HG03095 (cell line): ENCODE measurements around the gene MYO15B.
"Not testable (repeated sequence)": the region's sequence is repeated elsewhere in the genome, so short reads cannot be mapped to it uniquely, and the experiment has no call there.

Experiments used
- ATAC-seq: cut with Tn5 transposase; IDR thresholded peaks from one replicate; pipeline ENCODE4 v1.9.1; 2021; ENCODE audit warnings: moderate library complexity; ENCODE audit not compliant: unreplicated experiment

MYO15B gene

DNA sequence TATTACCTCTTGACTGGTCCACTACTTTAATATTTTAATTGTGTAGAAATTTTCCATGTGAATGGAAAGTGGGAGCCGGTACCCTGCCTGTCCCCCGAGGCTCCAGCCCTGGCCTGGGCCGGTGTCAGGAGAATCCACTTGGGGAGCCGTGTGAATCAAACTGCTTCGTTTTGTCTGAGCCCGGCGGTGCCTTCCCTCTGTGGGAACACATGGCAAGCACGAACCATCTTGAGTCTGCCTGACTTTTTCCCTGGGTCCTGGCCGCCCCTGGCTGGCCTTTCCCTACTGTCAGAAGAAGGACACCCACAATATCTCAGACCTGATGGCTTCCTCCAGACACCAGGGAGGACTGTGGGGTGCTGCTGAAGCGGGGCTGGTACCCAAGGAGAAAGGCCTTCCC lies 12.4 kb upstream of the MYO15B start:
- ATAC-seq: no peak

DNA sequence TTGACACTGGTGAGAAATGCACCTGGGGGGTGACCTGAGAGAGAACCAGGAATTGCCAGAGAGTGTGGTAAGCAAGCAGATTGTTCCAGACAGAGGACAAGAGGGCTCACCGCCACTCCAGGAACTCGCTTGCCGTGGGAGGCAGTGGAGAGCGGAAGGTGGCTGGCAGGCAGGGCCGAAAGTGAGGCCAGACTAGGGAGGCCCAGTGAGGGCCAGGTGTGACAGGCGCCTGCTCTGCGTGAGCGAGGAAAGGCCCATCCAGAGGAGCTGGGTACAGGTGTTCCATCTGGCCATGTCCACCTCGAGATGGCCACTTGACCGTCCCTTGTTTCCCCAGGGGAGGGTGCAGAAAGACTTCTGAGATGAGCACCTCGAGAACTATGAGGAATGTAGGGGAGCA lies 11.9 kb upstream of the MYO15B start:
- ATAC-seq: no peak

DNA sequence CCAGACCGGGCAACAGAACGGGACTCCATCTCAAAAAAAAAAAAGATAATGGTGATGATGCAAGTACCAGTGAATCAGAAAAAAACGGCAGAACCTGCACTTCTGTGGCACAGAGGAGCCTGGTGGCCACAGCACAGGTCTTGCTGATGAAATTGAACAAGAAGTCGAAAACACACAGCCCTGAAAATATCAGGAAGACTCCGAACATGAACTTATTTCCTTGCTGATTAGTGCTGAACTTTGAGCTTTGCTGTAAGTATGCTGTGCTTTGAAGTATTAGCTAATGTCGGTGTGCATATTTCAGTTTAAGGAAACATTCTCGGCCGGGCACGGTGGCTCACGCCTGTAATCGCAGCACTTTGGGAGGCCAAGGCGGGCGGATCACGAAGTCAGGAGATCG lies 10.9 kb upstream of the MYO15B start:
- ATAC-seq: no peak

DNA sequence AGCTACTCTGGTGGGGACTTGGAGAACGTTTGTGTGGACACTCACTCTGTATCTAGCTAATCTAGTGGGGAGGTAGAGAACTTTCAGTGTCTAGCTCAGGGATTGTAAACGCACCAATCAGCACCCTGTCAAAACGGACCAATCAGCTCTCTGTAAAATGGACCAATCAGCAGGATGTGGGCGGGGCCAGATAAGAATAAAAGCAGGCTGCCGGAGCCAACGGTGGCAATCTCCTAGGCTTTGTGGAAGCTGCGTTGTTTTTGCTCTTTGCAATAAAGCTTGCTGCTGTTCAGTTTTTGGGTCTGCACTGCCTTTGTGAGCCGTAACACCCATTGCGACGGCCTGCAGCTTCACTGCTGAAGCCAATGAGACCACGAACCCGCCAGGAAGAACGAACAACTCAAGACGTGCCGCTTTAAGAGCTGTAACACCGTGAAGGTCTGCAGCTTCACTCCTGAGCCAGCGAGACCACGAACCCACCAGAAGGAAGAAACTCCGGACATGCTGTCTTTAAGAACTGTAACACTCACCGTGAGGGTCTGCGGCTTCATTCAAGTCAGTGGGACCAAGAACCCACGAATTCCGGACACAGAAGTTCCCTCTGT lies 6.4 kb upstream of the MYO15B start:
- not testable (repeated sequence) for ATAC-seq

DNA sequence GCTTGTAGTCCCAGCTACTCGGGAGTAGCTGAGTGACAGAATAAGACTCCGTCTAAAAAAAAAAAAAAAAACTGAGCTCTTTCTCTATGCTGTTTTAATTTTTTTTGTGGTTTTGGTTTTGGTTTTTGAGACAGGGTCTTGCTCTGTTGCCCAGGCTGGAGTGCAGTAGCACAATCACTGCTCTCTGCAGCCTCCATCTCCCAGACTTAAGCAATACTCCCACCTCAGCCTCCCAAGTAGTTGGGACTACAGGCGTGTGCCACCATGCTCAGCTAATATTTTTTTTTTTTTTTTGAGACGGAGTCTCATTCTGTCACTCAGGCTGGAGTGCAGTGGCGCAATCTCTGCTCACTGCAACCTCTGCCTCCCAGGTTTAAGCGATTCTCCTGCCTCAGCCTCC lies 4.4 kb upstream of the MYO15B start:
- ATAC-seq: not testable (repeated sequence)

DNA sequence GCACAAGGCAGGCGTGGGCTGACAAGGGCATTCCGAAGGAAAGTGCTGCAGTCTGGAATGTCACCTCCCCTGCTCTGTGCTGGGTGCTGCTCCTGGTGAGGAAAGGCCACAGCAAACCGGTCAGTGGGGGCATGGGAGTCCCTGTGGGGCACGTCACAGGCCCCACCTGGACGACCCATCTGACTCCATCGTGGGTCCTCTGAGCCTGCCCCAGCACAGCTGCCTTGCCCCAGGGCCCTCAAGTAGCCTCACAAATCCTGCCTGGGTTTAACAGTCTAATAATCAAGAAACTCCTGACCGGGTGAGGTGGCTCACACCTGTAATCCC lies 2.8 kb upstream of the MYO15B start:
- no peak for ATAC-seq

DNA sequence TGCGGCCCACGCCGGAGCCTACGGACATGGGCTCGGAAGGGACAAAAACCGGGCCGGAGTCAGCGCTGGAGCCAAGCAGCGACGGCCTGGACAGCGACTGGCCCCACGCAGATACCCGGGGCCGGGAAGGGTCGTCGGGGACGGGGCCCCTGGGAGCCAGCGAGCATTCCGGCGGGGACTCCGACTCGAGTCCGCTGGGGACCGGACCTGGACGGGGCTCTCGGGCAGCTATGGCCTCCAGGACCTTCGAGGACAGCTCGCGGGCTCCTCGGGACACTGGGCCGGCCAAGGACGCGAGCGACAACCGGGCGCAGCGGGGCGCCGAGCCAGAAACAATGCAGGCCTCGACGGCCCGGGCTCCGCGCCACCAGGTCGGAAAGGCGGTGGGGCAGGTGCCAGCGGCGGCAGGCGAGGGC lies 1.0 kb downstream of the MYO15B start:
- ATAC-seq: peak; percentile 20

DNA sequence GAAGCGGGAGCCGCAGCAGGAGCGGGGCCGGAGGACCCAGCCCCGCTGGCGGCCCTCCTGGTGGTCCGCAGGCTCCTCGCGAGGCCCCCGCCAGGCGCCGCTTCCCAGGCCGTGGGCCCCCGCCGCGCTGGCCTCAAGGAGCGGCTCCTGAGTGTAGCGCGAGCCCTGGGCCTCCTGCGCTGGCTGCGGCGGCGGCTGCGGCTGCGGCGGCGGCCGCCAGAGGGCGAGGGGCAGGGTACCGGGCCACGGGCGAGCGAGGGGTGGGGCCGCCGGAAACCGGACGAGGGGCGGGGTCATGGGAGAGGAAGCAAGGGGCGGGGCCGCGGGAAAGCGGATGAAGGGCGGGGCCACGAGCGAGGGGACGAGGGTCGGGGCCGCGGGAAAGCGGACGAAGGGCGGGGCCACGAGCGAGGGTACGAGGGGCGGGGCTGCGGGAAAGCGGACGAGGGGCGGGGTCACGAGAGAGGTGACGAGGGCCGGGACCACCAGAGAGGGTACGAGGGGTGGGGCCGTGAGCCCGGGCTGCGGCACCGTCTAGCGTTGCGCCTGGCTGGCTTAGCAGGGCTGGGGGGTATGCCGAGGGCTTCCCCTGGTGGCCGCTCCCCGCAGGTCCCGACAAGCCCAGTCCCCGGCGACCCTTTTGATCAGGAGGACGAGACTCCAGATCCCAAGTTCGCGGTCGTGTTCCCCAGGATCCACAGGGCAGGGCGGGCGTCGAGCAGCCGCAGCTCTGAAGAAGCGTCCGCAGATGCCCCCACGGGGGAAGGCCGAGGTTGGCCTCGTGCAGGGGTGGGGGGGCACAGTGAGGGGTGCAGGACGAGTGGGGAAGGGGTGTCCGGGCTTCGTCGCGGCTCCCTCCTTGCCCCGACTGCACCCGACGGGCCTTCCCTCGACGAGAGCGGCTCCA lies 1.7 kb downstream of the MYO15B start:
- ATAC-seq: peak; percentile 78

DNA sequence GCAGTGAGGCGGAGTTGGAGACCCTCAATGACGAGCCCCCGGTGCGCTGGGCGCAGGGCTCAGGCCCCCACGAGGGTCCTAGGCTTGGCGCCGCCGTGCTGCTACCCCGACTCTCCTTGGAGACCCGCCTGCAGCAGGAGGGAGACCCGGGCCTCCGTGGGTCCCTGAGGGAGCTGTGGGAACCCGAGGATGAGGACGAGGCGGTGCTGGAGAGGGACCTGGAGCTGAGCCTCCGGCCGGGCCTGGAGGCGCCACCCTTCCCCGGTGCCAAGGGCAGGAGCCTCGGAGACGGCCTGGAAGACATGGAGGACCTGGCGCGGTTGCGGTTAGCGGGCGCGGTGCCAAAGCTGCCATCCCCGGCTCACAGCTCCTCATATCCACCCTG lies 2.3 kb downstream of the MYO15B start:
- no peak for ATAC-seq

DNA sequence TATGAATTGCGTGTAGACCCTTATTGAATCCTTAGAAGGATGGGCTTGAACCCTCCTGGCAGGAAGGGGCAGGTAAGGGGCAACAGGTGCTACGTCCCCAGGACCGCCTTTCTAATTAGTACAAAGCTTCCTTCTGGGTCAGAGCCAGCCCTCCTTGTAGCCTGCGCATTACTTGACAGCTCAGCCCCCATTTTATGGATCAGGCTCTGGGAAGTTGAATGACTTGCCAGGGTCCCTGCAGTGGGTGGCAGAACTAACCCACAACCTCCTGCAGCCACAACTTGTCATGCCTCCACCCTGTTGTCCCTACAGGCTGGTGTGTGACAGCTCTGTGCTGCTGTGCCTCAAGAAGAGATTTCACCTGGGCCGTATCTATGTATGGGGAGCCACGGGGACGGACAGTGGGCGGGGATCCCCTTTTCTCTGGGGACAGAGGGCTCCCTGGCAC lies 2.7 kb downstream of the MYO15B start:
- ATAC-seq: no peak

DNA sequence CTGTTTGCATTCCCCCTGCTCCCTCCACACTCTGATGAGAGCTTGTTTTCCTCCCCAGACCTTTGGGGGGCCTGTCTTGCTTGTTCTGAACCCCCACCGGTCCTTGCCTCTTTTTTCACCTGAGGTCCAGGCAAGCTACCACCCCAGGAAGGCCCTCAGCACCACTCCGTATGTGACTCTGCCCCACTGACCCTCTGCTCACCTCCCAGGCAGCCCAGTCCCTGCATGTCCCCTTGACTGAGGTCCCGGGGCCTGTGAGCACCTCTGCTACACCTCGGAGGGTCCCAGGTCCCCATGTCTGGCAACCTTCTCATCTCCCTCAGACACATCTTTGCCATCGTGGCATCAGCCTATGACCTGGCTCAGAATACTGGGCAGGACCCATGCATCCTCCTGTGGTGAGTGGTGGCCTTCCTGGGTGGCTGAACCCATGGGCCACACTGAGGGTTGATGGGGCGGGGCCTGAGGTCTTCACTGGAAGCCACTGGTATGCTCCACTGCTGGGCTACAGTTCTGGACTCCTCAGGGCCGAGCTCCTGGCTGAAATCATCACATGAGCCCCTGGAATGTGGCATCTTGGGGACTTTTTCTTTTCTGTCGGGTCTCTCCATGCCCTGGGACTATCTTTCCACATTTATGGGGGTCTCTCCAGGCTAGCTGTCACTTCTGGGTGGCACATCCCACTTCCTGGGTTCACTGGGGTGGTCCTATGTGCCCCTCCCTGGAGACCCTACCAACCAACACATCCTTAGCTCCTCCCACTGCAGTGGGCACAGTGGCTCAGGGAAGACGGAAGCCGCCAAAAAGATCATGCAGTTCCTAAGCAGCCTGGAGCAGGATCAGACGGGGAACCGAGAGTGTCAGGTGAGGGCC lies 3.5 kb downstream of the MYO15B start:
- no peak for ATAC-seq

DNA sequence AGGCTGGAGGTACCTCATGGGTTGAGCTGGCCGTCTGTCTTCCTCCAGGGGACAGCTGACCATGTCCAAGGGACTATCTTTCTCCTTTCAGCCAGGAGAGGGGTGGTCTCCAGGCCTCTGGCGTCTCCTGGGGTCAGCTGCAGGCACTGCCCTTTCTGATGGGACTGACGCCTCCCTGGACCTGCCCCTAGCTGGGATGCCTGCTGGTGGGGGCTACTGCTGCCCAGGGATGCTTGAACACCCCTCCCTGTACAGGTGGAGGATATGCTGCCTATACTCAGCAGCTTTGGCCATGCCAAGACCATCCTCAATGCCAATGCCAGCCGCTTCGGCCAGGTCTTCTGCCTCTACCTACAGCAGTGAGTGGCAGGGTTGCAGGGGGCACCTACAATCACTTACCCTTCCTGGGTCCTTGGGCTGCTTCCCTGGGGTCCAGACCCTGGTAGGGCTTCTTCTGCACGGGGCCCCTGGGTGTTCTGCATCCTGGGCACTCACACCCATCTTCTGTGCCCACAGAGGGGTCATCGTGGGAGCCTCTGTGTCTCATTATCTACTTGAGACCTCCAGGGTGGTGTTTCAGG lies 4.2 kb downstream of the MYO15B start:
- ATAC-seq: no peak

DNA sequence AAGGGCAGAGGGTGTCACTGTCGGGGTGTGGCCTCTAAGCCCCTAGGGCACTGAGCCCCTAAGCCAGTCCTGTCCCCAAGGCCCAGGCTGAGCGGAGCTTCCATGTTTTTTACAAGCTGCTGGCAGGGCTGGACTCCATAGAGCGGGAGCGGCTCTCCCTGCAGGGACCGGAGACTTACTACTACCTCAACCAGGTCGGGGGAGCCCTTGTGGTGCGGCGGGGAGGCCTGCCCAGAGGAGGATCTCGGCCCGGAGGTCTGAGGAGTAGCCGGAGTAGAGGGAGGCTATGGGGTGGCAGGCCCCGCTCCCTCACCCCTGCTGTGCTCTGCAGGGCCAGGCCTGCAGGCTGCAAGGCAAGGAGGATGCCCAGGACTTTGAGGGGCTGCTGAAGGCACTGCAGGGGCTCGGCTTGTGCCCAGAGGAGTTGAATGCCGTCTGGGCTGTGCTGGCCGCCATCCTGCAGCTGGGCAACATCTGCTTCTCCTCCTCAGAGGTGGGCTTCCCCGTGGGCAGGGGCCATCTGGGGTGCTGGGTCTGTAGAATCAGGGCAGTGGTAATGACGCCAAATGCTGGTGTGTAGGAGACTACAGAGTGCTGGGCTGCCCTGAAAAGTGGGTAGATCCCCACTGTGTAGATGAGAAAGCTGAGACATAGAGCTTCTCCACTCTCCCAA lies 4.9 kb downstream of the MYO15B start:
- no peak for ATAC-seq

DNA sequence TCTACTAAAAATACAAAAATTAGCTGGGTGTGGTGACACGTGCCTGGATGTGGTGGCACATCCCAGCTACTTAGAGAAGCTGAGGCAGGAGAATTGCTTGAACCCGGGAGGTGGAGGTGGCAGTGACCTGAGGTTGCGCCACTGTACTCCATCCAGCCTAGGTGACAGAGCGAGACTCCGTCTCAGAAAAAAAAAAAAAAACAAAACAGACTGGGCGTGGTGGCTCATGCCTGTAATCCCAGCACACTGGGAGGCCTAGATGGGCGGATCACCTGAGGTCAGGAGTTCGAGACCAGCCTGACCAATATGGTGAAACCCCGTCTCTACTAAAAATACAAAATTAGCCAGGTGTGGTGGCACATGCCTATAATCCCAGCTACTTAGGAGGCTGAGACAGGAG lies 5.8 kb downstream of the MYO15B start:
- ATAC-seq: not testable (repeated sequence)

DNA sequence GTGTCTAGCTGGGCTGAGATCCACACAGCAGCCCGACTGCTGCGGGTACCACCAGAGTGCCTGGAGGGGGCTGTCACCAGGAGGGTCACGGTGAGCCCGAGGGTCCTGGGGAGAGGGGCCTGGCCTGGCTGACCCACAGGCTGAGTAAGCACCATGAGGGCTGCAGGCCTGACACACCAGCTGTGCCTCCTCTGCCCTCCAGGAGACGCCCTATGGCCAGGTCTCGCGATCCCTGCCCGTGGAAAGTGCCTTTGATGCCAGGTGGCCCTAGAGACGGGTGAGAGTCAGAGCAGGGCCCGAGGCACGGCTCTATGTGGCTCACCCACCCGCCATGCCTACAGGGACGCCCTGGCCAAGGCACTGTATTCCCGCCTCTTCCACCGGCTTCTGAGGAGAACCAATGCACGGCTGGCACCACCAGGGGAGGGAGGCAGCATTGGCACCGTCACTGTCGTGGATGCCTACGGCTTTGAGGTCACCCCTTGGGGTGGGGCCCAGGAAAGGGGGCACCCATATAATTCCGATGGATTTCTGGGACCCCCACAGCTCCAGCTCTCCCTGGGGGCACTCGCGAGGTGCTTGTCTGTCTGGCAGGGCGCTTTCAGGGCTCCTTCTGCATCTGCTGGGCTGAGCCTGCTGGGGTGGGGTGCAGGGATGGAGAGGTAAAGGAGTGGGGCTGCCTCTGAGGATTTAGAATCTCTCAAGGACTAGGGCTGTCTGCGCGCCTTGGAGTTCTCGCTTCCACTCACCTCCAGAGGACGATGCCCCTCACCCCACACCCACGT lies 7.1 kb downstream of the MYO15B start:
- ATAC-seq: no peak

DNA sequence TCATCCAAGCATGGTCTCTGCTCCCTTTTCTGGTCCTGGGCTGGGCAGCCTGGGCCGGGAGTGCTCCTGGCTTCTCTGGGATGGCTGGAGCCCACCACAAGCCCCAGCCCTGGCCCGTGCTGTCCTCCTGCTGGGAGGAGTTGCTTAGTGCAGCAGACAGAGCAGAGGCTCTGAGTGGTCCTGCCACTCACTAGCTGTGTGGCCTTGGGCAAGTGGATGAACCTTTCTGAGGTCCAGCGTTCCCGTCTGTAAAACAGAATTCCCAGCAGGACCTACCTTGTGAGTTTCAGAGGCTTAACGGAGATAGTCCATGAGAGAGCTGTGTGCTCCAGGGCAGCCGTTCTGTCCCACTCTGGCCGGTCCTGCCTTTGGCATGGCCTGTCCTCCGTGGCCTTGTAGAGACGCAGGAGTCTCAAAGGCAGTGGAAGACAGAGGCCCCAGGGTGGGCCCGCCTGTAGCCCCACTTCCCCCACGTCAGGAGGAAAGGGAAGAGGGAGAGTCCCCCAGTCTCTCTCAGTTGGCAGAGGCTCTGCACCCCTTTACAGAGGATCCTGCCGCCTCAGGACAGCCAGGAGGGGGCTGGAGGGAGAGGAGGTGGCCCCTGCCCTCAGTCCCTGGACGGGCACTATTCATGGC lies 7.8 kb downstream of the MYO15B start:
- no peak for ATAC-seq

DNA sequence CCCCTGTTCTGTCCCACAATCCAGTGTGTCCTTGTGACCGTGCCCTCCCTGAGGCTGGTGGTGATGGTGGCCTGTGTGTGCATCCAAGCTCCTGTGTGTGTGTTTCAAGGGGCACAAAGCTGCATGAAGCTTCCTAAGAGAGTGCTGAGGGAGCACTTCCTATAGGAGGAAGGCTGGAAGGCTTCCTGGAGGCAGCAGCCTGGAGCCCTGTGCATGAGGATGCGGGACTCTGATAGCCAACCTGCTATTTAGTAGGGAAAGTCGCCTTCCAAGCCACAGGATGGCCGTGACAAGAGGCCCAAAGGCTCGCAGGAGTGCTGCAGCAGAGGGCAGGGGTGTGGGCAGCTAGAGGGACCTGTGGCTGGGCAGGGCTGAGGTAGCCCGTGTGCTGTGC lies 8.3 kb downstream of the MYO15B start:
- ATAC-seq: no peak

DNA sequence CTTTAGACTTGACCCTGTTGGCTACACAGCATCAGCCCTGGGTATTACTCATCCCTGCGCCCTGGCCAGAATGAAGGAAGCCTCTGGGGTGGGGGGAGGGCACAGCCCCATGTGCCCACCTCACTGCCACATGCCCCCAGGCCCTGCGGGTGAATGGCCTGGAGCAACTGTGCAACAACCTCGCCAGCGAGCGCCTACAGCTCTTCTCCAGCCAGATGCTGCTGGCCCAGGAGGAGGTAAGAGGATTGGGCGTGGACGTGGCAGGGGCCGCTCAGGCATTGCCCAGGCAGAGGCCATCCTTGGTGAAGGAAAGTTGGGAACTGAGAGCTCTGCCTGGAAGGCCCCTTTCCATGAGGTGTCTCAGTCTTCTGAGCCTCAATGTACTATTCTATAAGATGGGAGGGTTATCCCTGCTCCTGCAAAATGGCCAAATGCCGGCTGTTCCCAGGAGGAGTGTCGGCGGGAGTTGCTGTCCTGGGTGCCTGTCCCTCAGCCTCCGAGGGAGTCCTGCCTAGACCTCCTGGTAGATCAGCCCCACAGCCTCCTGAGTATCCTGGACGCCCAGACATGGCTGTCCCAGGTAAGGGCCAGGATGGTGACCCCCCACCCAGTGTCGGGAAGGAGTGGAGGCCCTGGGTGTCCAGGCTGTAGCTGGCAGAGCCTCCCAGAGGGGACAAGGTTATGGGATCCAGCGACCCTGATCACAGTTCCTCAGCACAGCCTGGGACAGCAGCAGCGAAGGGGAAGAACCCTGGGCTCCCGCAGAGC lies 8.9 kb downstream of the MYO15B start:
- ATAC-seq: no peak
